Caco-2 (cell line): ENCODE results near the gene NKG7. TPM values are rescaled to one million over a fixed set of nuclear protein-coding genes. Genes with fewer than 3 reads are reported as not detected.

ENCODE experiments used
- BruUV-seq: library from RNA; stranded (reverse); fragments of 400-500 nt; replicated peaks from 2 replicates; lab custom pipeline; 2021; lab: Mats Ljungman, UMichigan
- CTCF ChIA-PET: fragments of 300-600 bp; sonication (Branson Sonifier 250); formaldehyde crosslinking; loops from one replicate; lab custom pipeline; 2022; ENCODE audit warnings: antibody characterized with exemption; lab: Charles Lee
- POLR2A ChIA-PET: fragments of 300-600 bp; sonication (Branson Sonifier 250); formaldehyde crosslinking; loops from one replicate; lab custom pipeline; 2022; ENCODE audit warnings: antibody characterized with exemption; lab: Charles Lee
- DNase-seq, 2 experiments: peaks; one replicate each; pipeline versions ENCODE4 v3.0.0 to v3.0.0-alpha.2; 2020 to 2022
- H3K27me3 ChIP-seq: replicated peaks from 2 replicates; pipeline ENCODE4 v1.6.0; 2011; ENCODE audit warnings: low read length; ENCODE audit not compliant: control insufficient read depth, insufficient read depth
- H3K36me3 ChIP-seq: 2 replicates; pipeline ENCODE4 v1.5.1; 2011; ENCODE audit warnings: low read length; ENCODE audit not compliant: control insufficient read depth, insufficient read depth
- H3K4me1 ChIP-seq: fragments of 250-450 bp; sonication (Bioruptor Pico); 2 replicates; pipeline ENCODE4 v1.5.1; 2020; ENCODE audit warnings: mild to moderate bottlenecking
- H3K4me3 ChIP-seq: 2 replicates; pipeline ENCODE4 v1.5.1; 2011; ENCODE audit warnings: low read depth, mild to moderate bottlenecking, control low read depth, low read length
- H3K9me3 ChIP-seq: fragments of 250-450 bp; sonication (Bioruptor Pico); 2 replicates; pipeline ENCODE4 v1.5.1; 2020; ENCODE audit warnings: mild to moderate bottlenecking, moderate library complexity
- H3K27ac Mint-ChIP-seq: one replicate; pipeline ENCODE4 v1.8.0; 2022; ENCODE audit warnings: mixed read lengths; ENCODE audit not compliant: unreplicated experiment
- H3K27me3 Mint-ChIP-seq: one replicate; pipeline ENCODE4 v1.8.0; 2022; ENCODE audit warnings: mixed read lengths; ENCODE audit not compliant: insufficient read depth, unreplicated experiment
- H3K36me3 Mint-ChIP-seq: one replicate; pipeline ENCODE4 v1.8.0; 2022; ENCODE audit warnings: mild to moderate bottlenecking, mixed read lengths; ENCODE audit not compliant: insufficient read depth, unreplicated experiment
- H3K4me1 Mint-ChIP-seq: one replicate; pipeline ENCODE4 v1.8.0; 2022; ENCODE audit warnings: low read depth, mixed read lengths; ENCODE audit not compliant: unreplicated experiment
- H3K4me3 Mint-ChIP-seq: one replicate; pipeline ENCODE4 v1.8.0; 2022; ENCODE audit warnings: mild to moderate bottlenecking, moderate library complexity, mixed read lengths; ENCODE audit not compliant: unreplicated experiment
- H3K9me3 Mint-ChIP-seq: one replicate; pipeline ENCODE4 v1.8.0; 2022; ENCODE audit warnings: mixed read lengths; ENCODE audit not compliant: unreplicated experiment
- intact Hi-C: fragments of 100-400 bp; cut with micrococcal nuclease; formaldehyde crosslinking; loops from one replicate; pipeline ENCODE4 v1.10.0; 2022; ENCODE audit not compliant: unreplicated experiment
- total RNA-seq: library from RNA; stranded (reverse); gene quantifications from 2 replicates; pipeline ENCODE4 v1.2.3, GENCODE V29; 2022
- TF ChIP-seq, protein P1 (sequence below), 2 experiments: fragments of 200-600 bp in 1 of 2; IDR thresholded peaks; 1 replicate in 1 of 2; 2 replicates in 1 of 2; pipeline versions ENCODE4 v1.5.1 to v1.8.0; 2011 to 2022; ENCODE audit warnings: antibody characterized with exemption in 1 of 2, control low read depth in 1 of 2, inconsistent platforms in 1 of 2, low read depth in 1 of 2, low read length in 1 of 2, mild to moderate bottlenecking in 1 of 2, moderate library complexity in 1 of 2; ENCODE audit not compliant: insufficient read depth in 1 of 2, severe bottlenecking in 1 of 2, unreplicated experiment in 1 of 2

Gene NKG7
- total RNA-seq, 1 experiment from 2014 or later = not detected

- Histone ChIP-seq H3K9me3 (no peaks in the 10 kb centered on the region), H3K4me3 (no peak overlapping the region), H3K4me1 (peaks cover 57% of the 10 kb centered on the region), H3K36me3 (peaks cover 1% of the 10 kb centered on the region; the same call in 1 of the 2 replicates), H3K27me3 (no peaks in the 10 kb centered on the region)
- POLR2A ChIA-PET = interaction anchor here (0.6 to 2.3 kb wide), 5 partner anchors 9 to 297 kb away, joined by 3 to 10 read pairs (median 3); no protein-coding TSS in a partner anchor
- Mint-ChIP-seq H3K4me1 (peaks cover 60% of the 10 kb centered on the region), H3K27me3 (no peaks in the 10 kb centered on the region), H3K27ac (peak overlapping the region; percentile 82), H3K4me3 (no peak overlapping the region), H3K36me3 (peaks cover 47% of the 10 kb centered on the region), H3K9me3 (no peaks in the 10 kb centered on the region)
- no peak for DNase-seq
- BruUV-seq = no TSS peak
- CTCF ChIA-PET = interaction anchor here (0.6 to 1.6 kb wide), 2 partner anchors 20 to 1031 kb away, joined by 3 to 9 read pairs; no protein-coding TSS in a partner anchor
- intact Hi-C loops = no loop called here
- TF ChIP-seq, protein P1, sequence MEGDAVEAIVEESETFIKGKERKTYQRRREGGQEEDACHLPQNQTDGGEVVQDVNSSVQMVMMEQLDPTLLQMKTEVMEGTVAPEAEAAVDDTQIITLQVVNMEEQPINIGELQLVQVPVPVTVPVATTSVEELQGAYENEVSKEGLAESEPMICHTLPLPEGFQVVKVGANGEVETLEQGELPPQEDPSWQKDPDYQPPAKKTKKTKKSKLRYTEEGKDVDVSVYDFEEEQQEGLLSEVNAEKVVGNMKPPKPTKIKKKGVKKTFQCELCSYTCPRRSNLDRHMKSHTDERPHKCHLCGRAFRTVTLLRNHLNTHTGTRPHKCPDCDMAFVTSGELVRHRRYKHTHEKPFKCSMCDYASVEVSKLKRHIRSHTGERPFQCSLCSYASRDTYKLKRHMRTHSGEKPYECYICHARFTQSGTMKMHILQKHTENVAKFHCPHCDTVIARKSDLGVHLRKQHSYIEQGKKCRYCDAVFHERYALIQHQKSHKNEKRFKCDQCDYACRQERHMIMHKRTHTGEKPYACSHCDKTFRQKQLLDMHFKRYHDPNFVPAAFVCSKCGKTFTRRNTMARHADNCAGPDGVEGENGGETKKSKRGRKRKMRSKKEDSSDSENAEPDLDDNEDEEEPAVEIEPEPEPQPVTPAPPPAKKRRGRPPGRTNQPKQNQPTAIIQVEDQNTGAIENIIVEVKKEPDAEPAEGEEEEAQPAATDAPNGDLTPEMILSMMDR (IDR thresholded peaks at IDR 0.05; ENCODE audit: insufficient read depth in 1 of 2, low read depth in 1 of 2, low read length in 1 of 2, severe bottlenecking in 1 of 2, unreplicated experiment in 1 of 2) = no peak
These were observed 13.2 kb downstream of the NKG7 start for GRCh38 chr19:51359294-51359693.

- Mint-ChIP-seq H3K27me3 (no peaks in the 10 kb centered on the region), H3K9me3 (no peaks in the 10 kb centered on the region), H3K36me3 (peaks cover 43% of the 10 kb centered on the region), H3K4me1 (peaks cover 52% of the 10 kb centered on the region), H3K4me3 (no peak overlapping the region), H3K27ac (peak overlapping the region; percentile 65)
- Histone ChIP-seq H3K9me3 (no peaks in the 10 kb centered on the region), H3K4me1 (peaks cover 46% of the 10 kb centered on the region), H3K4me3 (no peak overlapping the region), H3K27me3 (no peaks in the 10 kb centered on the region), H3K36me3 (no peaks in the 10 kb centered on the region; the same call in 1 of the 2 replicates)
- TF ChIP-seq, protein P1 (IDR thresholded peaks at IDR 0.05; ENCODE audit: insufficient read depth in 1 of 2, low read depth in 1 of 2, low read length in 1 of 2, severe bottlenecking in 1 of 2, unreplicated experiment in 1 of 2) = no peak
- CTCF ChIA-PET = no interaction called here
- BruUV-seq = no TSS peak
- intact Hi-C loops = no loop called here
- DNase-seq = no peak
- POLR2A ChIA-PET = interaction anchor here (0.7 kb wide), 1 partner anchor 8 kb away, joined by 11 read pairs; no protein-coding TSS in a partner anchor
These were observed 14.5 kb downstream of the NKG7 start for GRCh38 chr19:51357952-51358351.

- Histone ChIP-seq H3K9me3 (no peaks in the 10 kb centered on the region), H3K36me3 (peaks cover 2% of the 10 kb centered on the region), H3K27me3 (no peaks in the 10 kb centered on the region), H3K4me3 (no peak overlapping the region), H3K4me1 (peaks cover 36% of the 10 kb centered on the region)
- Mint-ChIP-seq H3K27me3 (no peaks in the 10 kb centered on the region), H3K9me3 (no peaks in the 10 kb centered on the region), H3K36me3 (peaks cover 54% of the 10 kb centered on the region), H3K4me3 (no peak overlapping the region), H3K27ac (peak overlapping the region; percentile 80), H3K4me1 (peaks cover 55% of the 10 kb centered on the region)
- BruUV-seq = no TSS peak
- intact Hi-C loops = no loop called here
- no peak for DNase-seq
- TF ChIP-seq, protein P1 (IDR thresholded peaks at IDR 0.05; ENCODE audit: insufficient read depth in 1 of 2, low read depth in 1 of 2, low read length in 1 of 2, severe bottlenecking in 1 of 2, unreplicated experiment in 1 of 2) = no peak
- POLR2A ChIA-PET = interaction anchor here (0.7 kb wide), 1 partner anchor 91 kb away, joined by 4 read pairs; no protein-coding TSS in a partner anchor
- CTCF ChIA-PET = interaction anchor here (1.5 kb wide), 1 partner anchor 17 kb away, joined by 3 read pairs; no protein-coding TSS in a partner anchor
These were observed 16.2 kb downstream of the NKG7 start for GRCh38 chr19:51356159-51356801.
